Measurements from ENCODE around the gene PTGES3.

GRCh38 chr12:56721721-56722120 lies 33.6 kb upstream of the PTGES3 start:
- TF ChIP-seq CTCF (IDR thresholded peaks at IDR 0.05; ENCODE audit: low read length) (no peak), EZH2 (IDR thresholded peaks at IDR 0.05; ENCODE audit: borderline replicate concordance, low read length) (no peak)

Data from OCI-LY1 (cell line).